CD8-positive, alpha-beta memory T cell (primary cell): ENCODE results near the gene HIF1A. TPM values are rescaled to one million over a fixed set of nuclear protein-coding genes. Genes with fewer than 3 reads are reported as not detected.
A peak's percentile ranks its signal among the peaks of the same experiment; 100 is the strongest.

Experiments
- CTCF ChIA-PET: fragments of 350-600 bp; sonication (Branson Sonifier 250); formaldehyde crosslinking; loops from one replicate; lab custom pipeline; 2021; ENCODE audit warnings: antibody characterized with exemption; lab: Charles Lee
- POLR2A ChIA-PET: fragments of 350-600 bp; sonication (Branson Sonifier 250); formaldehyde crosslinking; loops from one replicate; lab custom pipeline; 2021; ENCODE audit warnings: antibody characterized with exemption; lab: Charles Lee
- DNase-seq, 5 donors: peaks; one replicate each; pipeline versions ENCODE4 v3.0.0 to v3.0.0-alpha.2; 2020 to 2022; ENCODE audit warnings: mixed read lengths in 1 of 5
- H3K27ac ChIP-seq: one replicate; pipeline ENCODE4 v1.7.0; 2013; ENCODE audit warnings: low read depth, mild to moderate bottlenecking, low read length, moderate library complexity
- H3K27me3 ChIP-seq: 2 replicates; pipeline ENCODE4 v1.7.0; 2013; ENCODE audit warnings: low read length, mild to moderate bottlenecking; ENCODE audit not compliant: insufficient read depth, poor library complexity, severe bottlenecking
- H3K36me3 ChIP-seq: 2 replicates; pipeline ENCODE4 v1.7.0; 2013; ENCODE audit warnings: mild to moderate bottlenecking, low read length, moderate library complexity; ENCODE audit not compliant: insufficient read depth
- H3K4me1 ChIP-seq: 2 replicates; pipeline ENCODE4 v1.7.0; 2013; ENCODE audit warnings: mild to moderate bottlenecking, low read length, moderate library complexity; ENCODE audit not compliant: insufficient read depth
- H3K4me3 ChIP-seq: 2 replicates; pipeline ENCODE4 v1.7.0; 2013; ENCODE audit warnings: mild to moderate bottlenecking, low read length
- H3K9me3 ChIP-seq: 2 replicates; pipeline ENCODE4 v1.7.0; 2013; ENCODE audit warnings: mild to moderate bottlenecking, low read length
- H3K27ac Mint-ChIP-seq, 8 donors: one replicate each; pipeline ENCODE4 v1.8.0; 2020 to 2021; ENCODE audit warnings: mixed read lengths in 8 of 8, mild to moderate bottlenecking in 6 of 8, inconsistent platforms in 3 of 8, moderate library complexity in 3 of 8
- H3K27me3 Mint-ChIP-seq, 2 donors: one replicate each; pipeline ENCODE4 v1.8.0; 2020 to 2021; ENCODE audit warnings: mixed read lengths in 2 of 2, mild to moderate bottlenecking in 1 of 2, moderate library complexity in 1 of 2
- H3K36me3 Mint-ChIP-seq, 3 donors: one replicate each; pipeline ENCODE4 v1.8.0; 2020 to 2021; ENCODE audit warnings: mixed read lengths in 3 of 3, inconsistent platforms in 1 of 3, mild to moderate bottlenecking in 1 of 3
- H3K4me1 Mint-ChIP-seq, 3 donors: one replicate each; pipeline ENCODE4 v1.8.0; 2020 to 2021; ENCODE audit warnings: mixed read lengths in 3 of 3, inconsistent platforms in 1 of 3, mild to moderate bottlenecking in 1 of 3
- H3K4me3 Mint-ChIP-seq, 7 donors: one replicate each; pipeline ENCODE4 v1.8.0; 2020 to 2021; ENCODE audit warnings: mixed read lengths in 7 of 7, mild to moderate bottlenecking in 6 of 7, moderate library complexity in 4 of 7, inconsistent platforms in 2 of 7
- H3K9me3 Mint-ChIP-seq, 5 donors: one replicate each; pipeline ENCODE4 v1.8.0; 2020 to 2022; ENCODE audit warnings: mixed read lengths in 5 of 5, mild to moderate bottlenecking in 3 of 5, moderate library complexity in 2 of 5, inconsistent platforms in 1 of 5
- polyA plus RNA-seq: library from polyadenylated mRNA; unstranded; fragments of 300-500 nt; fragmentation: Illumina TruSeq; gene quantifications from one replicate; pipeline ENCODE4 v1.2.3, GENCODE V29; 2021
- total RNA-seq, 2 experiments: library from RNA; stranded (reverse); gene quantifications; one replicate each; pipeline ENCODE4 v1.2.3, GENCODE V29; 2021

The HIF1A gene
- total and polyA plus RNA-seq, 3 experiments from 2014 or later = 49.6 to 139 (median 130) TPM

DNA sequence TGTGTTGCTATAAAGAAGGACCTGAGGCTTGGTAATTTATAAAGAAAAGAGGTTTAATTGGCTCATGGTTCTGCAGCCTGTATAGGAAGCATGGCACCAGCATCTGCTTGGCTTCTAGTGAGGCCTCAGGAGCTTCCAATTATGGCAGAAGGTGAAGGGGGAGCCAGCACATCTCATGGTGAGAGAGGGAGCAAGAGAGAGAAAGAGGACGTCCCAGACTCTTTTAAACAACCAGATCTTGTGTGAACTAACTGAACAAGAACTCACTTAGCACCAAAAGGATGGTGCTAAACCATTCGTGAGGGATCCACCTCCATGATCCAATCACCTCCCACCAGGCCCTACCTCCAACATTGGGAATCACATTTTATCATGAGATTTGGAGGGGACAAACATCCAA is 60.8 kb downstream of the HIF1A start:
- Mint-ChIP-seq H3K36me3 (peaks cover 0 to 2% (median 0%) of the 10 kb centered on the region in 3 donors), H3K4me3 (no peak overlapping the region), H3K27me3 (peaks cover 3 to 16% of the 10 kb centered on the region in 2 donors), H3K4me1 (no peaks in the 10 kb centered on the region), H3K9me3 (no peaks in the 10 kb centered on the region), H3K27ac (no peak overlapping the region)
- H3K4me3 ChIP-seq = no peak overlapping the region
- DNase-seq = no peak
- no peaks in the 10 kb centered on the region for H3K36me3 ChIP-seq
- H3K27me3 ChIP-seq = no peaks in the 10 kb centered on the region
- no peak overlapping the region for H3K27ac ChIP-seq
- CTCF ChIA-PET = interaction anchor here (1.4 to 1.5 kb wide), 2 partner anchors 205 to 260 kb away, joined by 3 read pairs; no protein-coding TSS in a partner anchor
- POLR2A ChIA-PET = no interaction called here
- H3K4me1 ChIP-seq = no peaks in the 10 kb centered on the region
- no peaks in the 10 kb centered on the region for H3K9me3 ChIP-seq

DNA sequence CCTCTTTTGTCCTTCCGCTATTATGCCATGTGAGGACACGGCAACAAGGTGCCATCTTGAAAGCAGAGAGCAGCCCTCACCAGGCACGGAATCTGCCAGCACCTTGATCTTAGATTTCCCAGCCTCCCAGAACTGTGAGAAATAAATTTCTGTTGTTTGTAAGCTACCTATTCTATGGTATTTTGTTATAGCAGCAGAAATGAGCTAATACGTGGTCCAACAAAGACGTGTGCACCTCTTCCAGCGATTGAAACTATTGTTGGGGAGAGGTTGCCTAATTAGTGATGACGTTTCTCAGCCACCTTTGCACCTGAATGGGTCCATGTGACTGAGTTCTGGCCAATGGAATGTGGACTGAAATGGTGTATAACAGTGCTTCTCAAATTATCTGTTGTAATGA is 64.6 kb downstream of the HIF1A start:
- Mint-ChIP-seq H3K27ac (peak overlapping the region in 1 of 8 donors; percentile 64), H3K4me3 (no peak overlapping the region), H3K4me1 (peaks cover 25 to 36% (median 35%) of the 10 kb centered on the region in 3 donors), H3K9me3 (no peaks in the 10 kb centered on the region), H3K27me3 (peaks cover 3 to 11% of the 10 kb centered on the region in 2 donors), H3K36me3 (peaks cover 2 to 8% (median 3%) of the 10 kb centered on the region in 3 donors)
- H3K27me3 ChIP-seq = no peaks in the 10 kb centered on the region
- no peak for DNase-seq
- peaks cover 24% of the 10 kb centered on the region for H3K4me1 ChIP-seq
- no peak overlapping the region for H3K4me3 ChIP-seq
- no peaks in the 10 kb centered on the region for H3K36me3 ChIP-seq
- no peak overlapping the region for H3K27ac ChIP-seq
- ChIA-PET CTCF (no interaction called here), POLR2A (no interaction called here)
- H3K9me3 ChIP-seq = no peaks in the 10 kb centered on the region

DNA sequence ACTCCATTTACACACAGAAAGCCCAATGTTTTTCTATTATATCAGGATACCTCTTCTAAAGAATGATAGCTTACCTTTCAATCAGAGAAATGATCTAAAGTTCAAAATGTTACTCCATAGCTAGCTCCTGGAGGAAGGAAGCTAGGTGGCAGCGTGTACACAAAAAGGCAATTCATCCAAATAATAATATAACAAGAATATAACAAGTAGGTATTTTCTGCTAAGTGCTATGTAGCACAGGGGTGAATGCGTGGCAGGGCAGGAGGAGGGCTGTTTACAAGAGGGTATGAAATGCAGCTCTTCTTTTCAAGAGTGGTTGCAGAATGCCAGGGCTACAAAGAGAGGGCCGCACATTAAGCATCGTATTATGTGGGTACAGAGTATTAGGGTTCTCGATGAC is 66.2 kb downstream of the HIF1A start:
- Histone ChIP-seq H3K27ac (peak overlapping the region; percentile 87), H3K36me3 (no peaks in the 10 kb centered on the region), H3K4me3 (peak overlapping the region; percentile 53), H3K27me3 (no peaks in the 10 kb centered on the region), H3K4me1 (peaks cover 24% of the 10 kb centered on the region), H3K9me3 (no peaks in the 10 kb centered on the region)
- POLR2A ChIA-PET = interaction anchor here (1.0 to 1.6 kb wide), 7 partner anchors 8 to 481 kb away, joined by 3 to 8 read pairs (median 4); partner anchors contain the start of genes HIF1A and TMEM30B
- H3K27me3 Mint-ChIP-seq = peaks cover 2 to 6% of the 10 kb centered on the region in 2 donors
- CTCF ChIA-PET = interaction anchor here (0.7 to 1.7 kb wide), 7 partner anchors 9 to 492 kb away, joined by 3 to 6 read pairs (median 3); no protein-coding TSS in a partner anchor
- peaks cover 37 to 52% (median 52%) of the 10 kb centered on the region in 3 donors for H3K4me1 Mint-ChIP-seq
- H3K9me3 Mint-ChIP-seq = no peaks in the 10 kb centered on the region
- no peak for DNase-seq
- H3K4me3 Mint-ChIP-seq = peak overlapping the region; percentile 92 to 99 (median 97)
- H3K27ac Mint-ChIP-seq = peak overlapping the region; percentile 99 to 100 (median 100)
- H3K36me3 Mint-ChIP-seq = peaks cover 1 to 9% (median 3%) of the 10 kb centered on the region in 3 donors

DNA sequence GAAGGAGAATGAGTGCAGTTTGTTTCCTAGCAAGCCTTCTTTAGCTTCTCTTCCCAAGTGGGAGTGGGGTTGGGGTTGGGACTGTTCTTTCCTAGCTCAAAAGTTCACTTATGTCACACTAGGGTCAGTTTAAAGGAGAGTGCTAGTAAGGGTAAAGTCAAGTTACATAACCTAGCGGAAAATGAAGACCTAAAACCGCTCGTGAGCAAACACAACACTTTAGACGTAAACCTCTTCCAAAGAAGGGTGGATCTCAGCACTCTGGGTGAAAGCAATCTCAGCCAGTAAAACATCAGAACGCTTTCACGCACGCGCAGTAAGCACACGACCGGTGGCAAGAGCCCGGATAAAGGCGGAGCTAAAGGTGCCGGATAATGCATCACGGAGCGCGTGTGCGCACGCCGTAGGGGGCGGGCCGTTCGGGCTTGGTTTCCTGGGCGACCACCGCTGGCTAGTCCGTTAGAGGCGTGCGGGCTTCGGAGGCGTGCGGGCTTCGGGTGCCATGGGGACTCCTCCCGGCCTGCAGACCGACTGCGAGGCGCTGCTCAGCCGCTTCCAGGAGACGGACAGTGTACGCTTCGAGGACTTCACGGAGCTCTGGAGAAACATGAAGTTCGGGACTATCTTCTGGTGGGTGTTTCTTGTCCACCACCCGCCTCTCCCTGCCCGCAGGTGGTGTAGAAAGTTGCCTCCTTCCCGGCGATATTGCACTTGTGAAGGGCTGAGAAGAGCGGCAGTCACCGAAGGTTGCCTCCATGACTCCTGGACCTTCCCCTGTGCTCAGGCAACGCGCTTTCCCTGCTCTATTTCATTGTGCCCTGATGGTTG is 66.9 kb downstream of the HIF1A start, which contains the start of gene SNAPC1:
Gene SNAPC1, plus strand, starts transcription at position 462 of the 828 bp plus-strand sequence. Its CDS starts 41 bp downstream, at position 503.
- Mint-ChIP-seq H3K9me3 (no peaks in the 10 kb centered on the region), H3K27ac (peak within 1 kb of the TSS; percentile 99 to 100 (median 100)), H3K27me3 (peaks cover 0 to 5% of the 10 kb centered on the region in 2 donors), H3K36me3 (peaks cover 3 to 11% (median 3%) of the 10 kb centered on the region in 3 donors), H3K4me1 (peaks cover 38 to 53% (median 53%) of the 10 kb centered on the region in 3 donors), H3K4me3 (peak within 1 kb of the TSS; percentile 92 to 99 (median 97))
- Histone ChIP-seq H3K27me3 (no peaks in the 10 kb centered on the region), H3K4me1 (peaks cover 24% of the 10 kb centered on the region), H3K27ac (peak within 1 kb of the TSS; percentile 87), H3K4me3 (peak within 1 kb of the TSS; percentile 98), H3K9me3 (no peaks in the 10 kb centered on the region), H3K36me3 (no peaks in the 10 kb centered on the region)
- ChIA-PET CTCF (interaction anchor here (0.8 to 1.7 kb wide), 5 partner anchors 9 to 493 kb away, joined by 3 to 6 read pairs (median 4); no protein-coding TSS in a partner anchor), POLR2A (interaction anchor here (0.6 to 1.6 kb wide), 10 partner anchors 9 to 481 kb away, joined by 3 to 8 read pairs (median 4); partner anchors contain the start of genes HIF1A and TMEM30B)
- peak; percentile 96 to 98 (median 97) for DNase-seq

DNA sequence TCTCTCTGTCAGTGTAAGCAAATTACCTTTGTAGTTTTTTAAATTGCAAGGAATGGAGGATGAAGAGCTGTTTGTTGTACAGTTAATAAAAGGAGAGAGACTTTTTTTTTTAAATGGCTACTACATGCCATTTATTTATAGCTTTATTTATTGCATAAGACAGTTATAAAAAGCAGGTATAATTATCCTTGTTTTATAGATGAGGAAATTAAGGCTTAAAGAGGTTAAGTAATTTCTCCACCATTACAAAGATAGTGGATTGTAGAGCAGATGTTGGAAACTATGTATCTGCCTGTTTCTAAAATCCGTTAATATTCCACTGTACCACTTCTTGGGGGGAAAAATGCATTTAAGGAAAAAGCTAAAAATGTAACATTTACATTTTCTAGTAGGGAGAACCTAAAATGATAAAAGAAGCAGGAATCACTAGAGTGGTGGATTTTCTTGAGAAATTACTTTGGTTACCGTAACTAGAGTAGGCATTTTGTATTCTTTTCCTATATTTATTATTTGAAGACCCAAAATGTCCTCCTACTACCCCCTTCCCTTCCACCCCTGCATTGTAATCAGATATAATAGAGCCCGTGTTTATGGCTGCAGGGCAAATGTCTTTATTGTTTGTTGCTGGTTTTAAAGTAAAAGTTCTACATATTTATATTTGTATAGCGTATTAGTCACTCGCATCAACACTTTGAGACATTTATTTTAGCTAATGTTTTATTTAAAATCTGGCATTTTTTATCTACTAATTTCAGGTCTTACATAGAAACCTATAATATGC is 69.2 kb downstream of the HIF1A start:
- peak overlapping the region; percentile 28 for H3K27ac ChIP-seq
- ChIA-PET CTCF (no interaction called here), POLR2A (no interaction called here)
- Mint-ChIP-seq H3K9me3 (no peaks in the 10 kb centered on the region), H3K4me3 (peak overlapping the region in 2 of 7 donors; percentile 24 to 90), H3K36me3 (peaks cover 3 to 30% (median 3%) of the 10 kb centered on the region in 3 donors), H3K4me1 (peaks cover 38 to 53% (median 53%) of the 10 kb centered on the region in 3 donors), H3K27me3 (no peaks in the 10 kb centered on the region), H3K27ac (peak overlapping the region in 2 of 8 donors; percentile 12 to 99)
- no peak for DNase-seq
- no peaks in the 10 kb centered on the region for H3K36me3 ChIP-seq
- peaks cover 24% of the 10 kb centered on the region for H3K4me1 ChIP-seq
- H3K27me3 ChIP-seq = no peaks in the 10 kb centered on the region
- no peaks in the 10 kb centered on the region for H3K9me3 ChIP-seq
- H3K4me3 ChIP-seq = no peak overlapping the region

DNA sequence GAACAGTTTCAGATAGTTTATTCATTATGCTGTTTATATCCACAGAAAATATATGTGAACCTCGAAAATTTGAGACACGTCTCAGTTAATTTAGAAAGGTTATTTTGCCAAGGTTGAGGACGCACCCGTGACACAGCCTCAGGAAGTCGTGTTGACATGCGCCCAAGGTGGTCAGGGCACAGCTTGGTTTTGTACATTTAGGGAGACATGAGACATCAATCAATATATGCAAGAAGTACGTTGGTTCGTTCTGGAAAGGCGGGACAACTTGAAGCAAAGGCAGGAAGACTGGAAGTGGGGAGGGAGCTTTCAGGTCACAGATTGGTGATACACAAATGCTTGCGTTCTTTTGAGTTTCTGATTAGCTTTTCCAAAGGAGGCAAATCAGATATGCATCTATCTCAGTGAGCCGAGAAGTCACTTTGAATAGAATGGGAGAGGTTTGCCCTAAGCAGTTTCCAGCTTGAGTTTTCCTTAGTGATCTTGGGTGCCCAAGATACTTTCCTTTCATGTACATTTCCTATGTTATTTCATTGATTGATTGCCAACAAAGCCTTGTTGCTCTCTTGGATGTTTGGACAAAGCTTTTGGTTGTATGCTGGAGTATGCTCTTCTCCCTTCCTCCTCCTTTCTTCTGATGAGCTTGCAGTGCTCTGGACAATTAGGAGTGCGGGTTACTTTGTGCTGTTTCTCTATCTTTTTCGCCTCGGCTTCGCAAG is 70.1 kb downstream of the HIF1A start:
- H3K4me1 Mint-ChIP-seq = peaks cover 38 to 53% (median 53%) of the 10 kb centered on the region in 3 donors
- no peaks in the 10 kb centered on the region for H3K27me3 Mint-ChIP-seq
- peak overlapping the region in 1 of 7 donors; percentile 90 for H3K4me3 Mint-ChIP-seq

DNA sequence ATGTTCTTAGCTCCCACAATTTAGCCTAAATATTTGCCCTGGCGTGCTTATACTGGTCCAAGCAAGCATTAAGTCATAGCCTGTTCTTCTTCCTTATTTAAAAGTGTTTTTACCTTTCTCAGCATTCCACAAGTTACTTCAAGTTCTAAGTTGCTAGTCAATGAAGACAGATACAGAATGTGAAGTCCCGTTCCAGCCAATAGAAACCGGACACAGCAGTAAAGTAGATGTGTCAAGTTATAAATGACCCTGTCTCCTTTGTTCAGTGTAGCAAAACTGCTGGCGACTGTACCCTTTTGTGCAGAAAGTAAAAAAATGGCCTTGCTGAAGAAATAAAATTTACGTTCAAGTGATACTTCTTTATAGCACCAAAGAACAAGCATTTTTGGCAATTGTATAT is 70.8 kb downstream of the HIF1A start:
- no peak overlapping the region for H3K4me3 ChIP-seq
- POLR2A ChIA-PET = no interaction called here

More for the DNA sequence above, 70.1 kb downstream of the HIF1A start:
- H3K4me1 ChIP-seq = peaks cover 24% of the 10 kb centered on the region
- Mint-ChIP-seq H3K36me3 (peaks cover 3 to 38% (median 6%) of the 10 kb centered on the region in 3 donors), H3K27ac (peak overlapping the region in 2 of 8 donors; percentile 61 to 99), H3K9me3 (no peaks in the 10 kb centered on the region)
- POLR2A ChIA-PET = no interaction called here
- H3K4me3 ChIP-seq = no peak overlapping the region
- no peak for DNase-seq
- H3K9me3 ChIP-seq = no peaks in the 10 kb centered on the region
- no peak overlapping the region for H3K27ac ChIP-seq
- H3K27me3 ChIP-seq = no peaks in the 10 kb centered on the region
- H3K36me3 ChIP-seq = no peaks in the 10 kb centered on the region
- CTCF ChIA-PET = no interaction called here

More for the DNA sequence above, 70.8 kb downstream of the HIF1A start:
- Histone ChIP-seq H3K4me1 (peaks cover 24% of the 10 kb centered on the region), H3K27me3 (no peaks in the 10 kb centered on the region), H3K27ac (no peak overlapping the region), H3K9me3 (no peaks in the 10 kb centered on the region), H3K36me3 (no peaks in the 10 kb centered on the region)
- peak overlapping the region in 1 of 7 donors; percentile 53 for H3K4me3 Mint-ChIP-seq
- no peaks in the 10 kb centered on the region for H3K27me3 Mint-ChIP-seq
- no peak for DNase-seq
- peak overlapping the region in 3 of 8 donors; percentile 32 to 58 (median 40) for H3K27ac Mint-ChIP-seq
- peaks cover 38 to 53% (median 53%) of the 10 kb centered on the region in 3 donors for H3K4me1 Mint-ChIP-seq
- H3K9me3 Mint-ChIP-seq = no peaks in the 10 kb centered on the region
- H3K36me3 Mint-ChIP-seq = peaks cover 3 to 44% (median 8%) of the 10 kb centered on the region in 3 donors
- CTCF ChIA-PET = no interaction called here
